SK-N-SH treated with all-trans-retinoic acid at 6 μM for 48 hours (cell line): ENCODE measurements around the gene FH.

Experiments used
- ARNTL ChIP-seq: fragments of 450-650 bp; formaldehyde crosslinking; IDR thresholded peaks from 2 replicates; pipeline ENCODE4 v1.5.0; 2020; ENCODE audit warnings: low read depth, mild to moderate bottlenecking, moderate library complexity, borderline replicate concordance
- PATZ1 ChIP-seq: fragments of 250-450 bp; sonication (Bioruptor Pico); IDR thresholded peaks from 2 replicates; pipeline ENCODE4 v1.8.0; 2020; ENCODE audit warnings: mild to moderate bottlenecking, moderate library complexity, borderline replicate concordance
- ZFP30 ChIP-seq: fragments of 450-650 bp; formaldehyde crosslinking; IDR thresholded peaks from 2 replicates; pipeline ENCODE4 v1.5.0; 2022; ENCODE audit warnings: mild to moderate bottlenecking, moderate library complexity

GRCh38 chr1:241462391-241462790 is 57.2 kb downstream of the FH start:
- TF ChIP-seq ZFP30 (CRISPR knock-in tag) (no peak), PATZ1 (CRISPR knock-in tag) (no peak), ARNTL (CRISPR knock-in tag) (no peak)
